Fibroblast of villous mesenchyme (primary cell): ENCODE data around the gene GSS. TPM values are rescaled to one million over a fixed set of nuclear protein-coding genes. Genes with fewer than 3 reads are reported as not detected.

Source experiments
- DNase-seq: peaks from one replicate; pipeline ENCODE4 v3.0.0-alpha.2; 2010; ENCODE audit warnings: low read depth
- H3K4me3 ChIP-seq: 2 replicates; pipeline ENCODE4 v1.5.1; 2011; ENCODE audit warnings: low read depth, mild to moderate bottlenecking, low read length
- total RNA-seq: library from RNA; depleted of rRNA; stranded (reverse); fragments of >200 nt; gene quantifications from 2 replicates; pipeline ENCODE4 v1.2.3, GENCODE V29; 2012
- TF ChIP-seq, protein P1 (sequence below): IDR thresholded peaks from 2 replicates; pipeline ENCODE4 v1.5.1; 2012; ENCODE audit warnings: low read depth, mild to moderate bottlenecking, low read length; ENCODE audit not compliant: insufficient read depth

Gene GSS
- total RNA-seq, 1 donor, result 71.2 TPM

DNA sequence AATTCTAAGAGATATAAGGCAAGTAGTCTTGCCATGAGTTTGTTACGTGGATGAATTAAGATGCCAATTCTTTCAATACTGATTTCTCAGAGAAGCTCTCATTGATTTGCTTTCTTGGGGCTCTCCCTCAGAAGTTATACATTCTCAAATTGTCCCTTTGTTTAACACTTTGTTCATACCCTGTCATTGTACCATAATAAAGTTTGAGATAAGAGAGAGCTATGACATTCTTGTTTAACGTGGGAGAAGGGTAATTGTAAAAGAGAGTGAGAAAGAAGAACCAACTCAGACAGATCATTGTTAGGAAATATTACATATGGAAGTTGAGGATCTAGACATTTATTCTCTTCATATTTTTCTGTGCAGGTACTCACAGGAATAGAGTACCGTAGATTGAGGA, 60.1 kb downstream of the GSS start:
- DNase-seq, result no peak
- no peak overlapping the region for H3K4me3 ChIP-seq
- TF ChIP-seq, protein P1, sequence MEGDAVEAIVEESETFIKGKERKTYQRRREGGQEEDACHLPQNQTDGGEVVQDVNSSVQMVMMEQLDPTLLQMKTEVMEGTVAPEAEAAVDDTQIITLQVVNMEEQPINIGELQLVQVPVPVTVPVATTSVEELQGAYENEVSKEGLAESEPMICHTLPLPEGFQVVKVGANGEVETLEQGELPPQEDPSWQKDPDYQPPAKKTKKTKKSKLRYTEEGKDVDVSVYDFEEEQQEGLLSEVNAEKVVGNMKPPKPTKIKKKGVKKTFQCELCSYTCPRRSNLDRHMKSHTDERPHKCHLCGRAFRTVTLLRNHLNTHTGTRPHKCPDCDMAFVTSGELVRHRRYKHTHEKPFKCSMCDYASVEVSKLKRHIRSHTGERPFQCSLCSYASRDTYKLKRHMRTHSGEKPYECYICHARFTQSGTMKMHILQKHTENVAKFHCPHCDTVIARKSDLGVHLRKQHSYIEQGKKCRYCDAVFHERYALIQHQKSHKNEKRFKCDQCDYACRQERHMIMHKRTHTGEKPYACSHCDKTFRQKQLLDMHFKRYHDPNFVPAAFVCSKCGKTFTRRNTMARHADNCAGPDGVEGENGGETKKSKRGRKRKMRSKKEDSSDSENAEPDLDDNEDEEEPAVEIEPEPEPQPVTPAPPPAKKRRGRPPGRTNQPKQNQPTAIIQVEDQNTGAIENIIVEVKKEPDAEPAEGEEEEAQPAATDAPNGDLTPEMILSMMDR, result no peak

DNA sequence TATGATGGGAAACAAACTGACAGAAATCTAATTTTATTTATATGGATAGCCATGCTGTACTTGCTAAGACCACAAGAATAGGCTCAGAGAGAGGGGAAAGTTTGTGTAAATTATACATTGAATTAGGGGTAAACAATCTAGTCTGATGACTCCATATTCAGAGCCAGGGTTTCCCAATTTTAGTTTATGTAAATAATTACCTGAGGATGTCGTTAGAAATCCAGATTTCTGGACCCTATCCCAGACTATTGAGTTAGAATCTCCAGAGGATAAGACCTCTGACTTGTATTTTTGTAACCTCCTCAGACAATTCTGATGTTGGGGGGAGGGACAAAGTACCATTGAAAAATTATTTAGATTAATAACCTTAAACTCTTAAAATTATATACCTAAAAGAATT, 60.9 kb downstream of the GSS start:
- DNase-seq, result no peak
- TF ChIP-seq, protein P1, result no peak
- H3K4me3 ChIP-seq, result no peak overlapping the region

DNA sequence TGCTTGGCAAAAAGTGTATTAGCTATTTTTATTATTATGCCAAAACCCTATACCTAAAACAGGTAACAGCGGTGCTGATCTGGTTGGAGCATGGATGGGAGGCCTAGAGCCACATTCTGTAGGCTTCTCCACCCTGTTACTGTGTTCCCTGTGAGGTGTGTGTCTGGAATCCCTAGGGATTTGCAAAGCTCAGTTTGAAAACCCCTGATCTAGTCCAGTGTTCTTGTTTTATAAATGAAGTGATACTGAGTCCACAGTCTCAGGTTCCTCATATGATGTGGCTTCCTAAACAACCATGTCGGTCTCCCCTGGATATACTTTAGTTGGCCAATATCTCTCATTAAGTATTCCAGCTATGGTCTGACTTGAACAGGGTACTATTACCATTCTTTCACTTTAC, 62.9 kb downstream of the GSS start:
- no peak for DNase-seq
- TF ChIP-seq, protein P1, result no peak
- no peak overlapping the region for H3K4me3 ChIP-seq

DNA sequence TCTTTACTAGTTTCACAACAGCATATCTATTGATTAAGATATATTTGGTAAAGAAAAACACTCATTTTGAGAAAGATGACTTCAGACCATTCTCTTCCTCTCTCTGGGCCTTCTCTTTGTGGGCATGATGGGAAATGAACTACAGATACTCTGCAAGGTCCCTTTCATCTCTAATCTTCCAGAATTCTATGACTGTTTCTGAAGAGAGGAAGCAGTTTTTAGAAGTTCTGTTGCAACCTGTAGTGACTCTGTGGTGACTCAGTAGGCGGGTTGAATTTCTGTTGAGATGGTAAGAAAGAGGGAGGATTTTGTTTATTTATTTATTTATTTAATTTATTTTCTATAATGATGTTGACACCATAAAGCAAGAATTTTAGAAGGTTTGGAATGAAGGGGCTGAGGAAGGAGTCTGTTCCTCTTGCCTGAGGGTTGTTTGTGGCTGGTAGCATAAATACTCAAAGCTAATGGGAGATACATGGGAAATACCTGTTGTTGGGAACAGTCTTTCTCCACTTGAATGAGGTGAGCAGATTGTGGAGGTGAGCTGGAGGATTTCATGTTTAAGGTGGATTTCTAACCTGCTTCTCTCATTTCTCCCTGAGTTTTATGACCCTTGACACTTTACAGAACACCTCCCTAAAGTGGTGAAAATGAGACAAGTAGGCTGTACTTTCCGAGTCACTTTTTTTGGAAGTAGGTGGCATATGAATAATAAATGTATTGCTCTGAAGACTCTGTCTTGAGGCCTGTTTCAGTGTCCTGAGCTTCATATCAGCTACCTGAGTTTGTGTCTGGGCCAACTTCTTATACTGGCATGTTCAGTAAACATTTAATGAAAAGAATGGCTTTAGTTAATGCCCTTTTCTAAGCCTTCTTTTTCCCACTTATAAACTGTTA, 64.2 kb downstream of the GSS start:
- DNase-seq, result peak; percentile 69

DNA sequence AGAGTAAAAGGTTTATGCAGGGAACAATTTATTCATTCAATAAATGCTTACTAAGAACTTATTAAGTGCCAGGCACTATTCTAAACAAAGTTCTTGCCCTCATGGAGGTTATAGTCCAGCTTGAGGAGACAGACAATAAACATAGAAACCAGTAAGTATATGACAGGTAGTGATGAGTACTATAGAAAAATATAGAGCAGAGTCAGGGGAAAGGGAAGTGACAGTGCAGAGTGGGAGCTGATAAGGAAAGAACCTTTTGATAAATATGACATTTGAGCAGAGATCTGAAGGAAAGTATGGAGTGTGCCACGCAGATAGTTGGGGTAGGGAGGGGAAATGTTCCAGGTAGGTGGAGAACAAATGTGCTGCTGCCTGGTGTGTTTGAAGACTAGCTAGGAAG, 67.1 kb downstream of the GSS start:
- TF ChIP-seq, protein P1, result no peak
- DNase-seq, result no peak
- no peak overlapping the region for H3K4me3 ChIP-seq

More for the DNA sequence above, 64.2 kb downstream of the GSS start:
- no peak overlapping the region for H3K4me3 ChIP-seq
- TF ChIP-seq, protein P1, result no peak

DNA sequence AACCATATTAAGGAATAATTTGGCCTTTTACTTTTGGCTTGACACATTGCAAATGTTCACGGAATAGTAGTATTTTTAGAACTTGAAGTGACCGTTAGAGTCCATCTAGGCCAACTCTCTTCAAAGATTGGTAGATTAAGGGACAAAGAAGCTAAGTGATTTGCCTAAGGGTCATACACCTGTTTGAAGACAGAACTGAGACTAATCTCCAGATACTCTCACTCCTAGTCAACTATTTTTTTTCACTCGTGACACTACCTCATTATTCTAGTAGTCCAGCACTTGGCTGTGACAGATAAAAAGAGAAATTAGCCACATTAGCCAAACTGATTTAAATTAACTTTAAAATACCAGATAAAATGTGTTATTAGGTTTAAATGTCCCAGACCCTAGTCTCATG, 68.6 kb downstream of the GSS start:
- no peak for DNase-seq
- no peak overlapping the region for H3K4me3 ChIP-seq
- TF ChIP-seq, protein P1, result no peak

DNA sequence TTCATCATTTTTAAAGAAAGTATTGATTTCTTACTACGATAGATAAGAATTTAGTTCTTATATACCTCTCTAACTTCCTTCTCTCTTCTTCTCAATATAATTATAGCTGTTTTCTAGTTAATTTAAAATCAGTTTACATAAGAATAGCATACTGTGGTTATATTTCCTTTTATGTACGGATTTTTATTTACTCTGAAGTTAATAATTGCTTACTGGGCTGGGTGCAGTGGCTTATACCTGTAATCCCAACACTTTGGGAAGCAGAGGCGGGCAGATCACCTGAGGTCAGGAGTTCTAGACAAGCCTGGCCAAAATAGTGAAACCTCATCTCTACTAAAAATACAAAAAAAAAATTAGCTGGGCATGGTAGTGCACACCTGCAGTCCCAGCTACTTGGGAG, 69.5 kb downstream of the GSS start:
- H3K4me3 ChIP-seq, result no peak overlapping the region
- no peak for DNase-seq

More for the DNA sequence above, 69.5 kb downstream of the GSS start:
- TF ChIP-seq, protein P1, result no peak
